ENCODE measurements around the gene MCCD1. TPM values are rescaled to one million over a fixed set of nuclear protein-coding genes. Genes with fewer than 3 reads are reported as not detected.

MCCD1 gene
- polyA plus RNA-seq, 2 of the 4 experiments (the other 2 are of a cell fraction), result not detected

DNA sequence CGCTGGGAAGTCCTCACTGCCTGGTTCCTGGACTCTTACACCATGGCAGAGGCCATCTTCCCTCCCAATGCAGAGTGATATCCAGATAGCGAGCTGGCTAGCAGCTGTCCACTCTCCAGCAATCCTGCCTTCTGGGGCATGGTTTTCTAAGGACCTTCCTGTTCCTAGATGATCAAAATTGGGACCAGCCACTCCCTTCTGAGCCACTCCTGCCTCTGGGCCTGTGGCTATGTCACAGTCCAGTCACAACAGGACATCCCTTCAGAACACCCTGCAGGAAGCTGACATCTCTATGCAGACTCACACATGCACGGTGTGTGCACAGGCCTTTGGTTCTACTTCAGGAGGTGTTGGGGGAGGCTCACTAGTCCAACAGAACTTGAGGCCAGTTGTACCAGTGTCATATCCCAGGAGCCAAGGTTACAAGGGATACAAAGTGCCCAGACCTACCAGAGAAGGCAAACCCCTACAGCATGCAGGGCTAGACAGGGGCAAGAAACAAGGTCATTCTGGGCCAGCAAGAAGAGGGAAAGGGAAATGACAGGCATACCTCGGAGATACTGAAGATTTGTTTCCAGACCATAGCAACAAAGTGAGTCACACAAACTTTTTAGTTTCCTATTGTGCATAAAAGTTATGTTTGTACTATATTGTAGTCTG lies 2.7 kb upstream of the MCCD1 start:
- H3K27ac ChIP-seq, result no peak overlapping the region
- ChIA-PET CTCF (interaction anchor here (1.4 kb wide), 1 partner anchor 33 kb away, joined by 3 read pairs; no protein-coding TSS in a partner anchor), POLR2A (no interaction called here)
- ATAC-seq, result peak; percentile 20 to 21; a peak in 3 of 6 replicates
- no peak overlapping the region for H3K4me3 ChIP-seq
- no peak for TF ChIP-seq MYC (IDR thresholded peaks at IDR 0.05; ENCODE audit: borderline replicate concordance, low read length)
- no peak for TF ChIP-seq GATA3 (IDR thresholded peaks at IDR 0.05; ENCODE audit: borderline replicate concordance)
- no peak for TF ChIP-seq ZFP36 (IDR thresholded peaks at IDR 0.05; ENCODE audit: borderline replicate concordance, partially characterized antibody)
- no peak for TF ChIP-seq ZNF302 (CRISPR knock-in tag; IDR thresholded peaks at IDR 0.05)
- TF ChIP-seq, protein P1, sequence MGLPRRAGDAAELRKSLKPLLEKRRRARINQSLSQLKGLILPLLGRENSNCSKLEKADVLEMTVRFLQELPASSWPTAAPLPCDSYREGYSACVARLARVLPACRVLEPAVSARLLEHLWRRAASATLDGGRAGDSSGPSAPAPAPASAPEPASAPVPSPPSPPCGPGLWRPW (IDR thresholded peaks at IDR 0.05), result no peak
- TF ChIP-seq, protein P2, sequence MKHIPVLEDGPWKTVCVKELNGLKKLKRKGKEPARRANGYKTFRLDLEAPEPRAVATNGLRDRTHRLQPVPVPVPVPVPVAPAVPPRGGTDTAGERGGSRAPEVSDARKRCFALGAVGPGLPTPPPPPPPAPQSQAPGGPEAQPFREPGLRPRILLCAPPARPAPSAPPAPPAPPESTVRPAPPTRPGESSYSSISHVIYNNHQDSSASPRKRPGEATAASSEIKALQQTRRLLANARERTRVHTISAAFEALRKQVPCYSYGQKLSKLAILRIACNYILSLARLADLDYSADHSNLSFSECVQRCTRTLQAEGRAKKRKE (CRISPR knock-in tag; IDR thresholded peaks at IDR 0.05; ENCODE audit: low read depth), result no peak
- TF ChIP-seq PHF8 (IDR thresholded peaks at IDR 0.05; ENCODE audit: borderline replicate concordance, low read depth), result no peak
- TF ChIP-seq KDM1A (IDR thresholded peaks at IDR 0.05; ENCODE audit: low read depth), result no peak
- TF ChIP-seq, protein P3, sequence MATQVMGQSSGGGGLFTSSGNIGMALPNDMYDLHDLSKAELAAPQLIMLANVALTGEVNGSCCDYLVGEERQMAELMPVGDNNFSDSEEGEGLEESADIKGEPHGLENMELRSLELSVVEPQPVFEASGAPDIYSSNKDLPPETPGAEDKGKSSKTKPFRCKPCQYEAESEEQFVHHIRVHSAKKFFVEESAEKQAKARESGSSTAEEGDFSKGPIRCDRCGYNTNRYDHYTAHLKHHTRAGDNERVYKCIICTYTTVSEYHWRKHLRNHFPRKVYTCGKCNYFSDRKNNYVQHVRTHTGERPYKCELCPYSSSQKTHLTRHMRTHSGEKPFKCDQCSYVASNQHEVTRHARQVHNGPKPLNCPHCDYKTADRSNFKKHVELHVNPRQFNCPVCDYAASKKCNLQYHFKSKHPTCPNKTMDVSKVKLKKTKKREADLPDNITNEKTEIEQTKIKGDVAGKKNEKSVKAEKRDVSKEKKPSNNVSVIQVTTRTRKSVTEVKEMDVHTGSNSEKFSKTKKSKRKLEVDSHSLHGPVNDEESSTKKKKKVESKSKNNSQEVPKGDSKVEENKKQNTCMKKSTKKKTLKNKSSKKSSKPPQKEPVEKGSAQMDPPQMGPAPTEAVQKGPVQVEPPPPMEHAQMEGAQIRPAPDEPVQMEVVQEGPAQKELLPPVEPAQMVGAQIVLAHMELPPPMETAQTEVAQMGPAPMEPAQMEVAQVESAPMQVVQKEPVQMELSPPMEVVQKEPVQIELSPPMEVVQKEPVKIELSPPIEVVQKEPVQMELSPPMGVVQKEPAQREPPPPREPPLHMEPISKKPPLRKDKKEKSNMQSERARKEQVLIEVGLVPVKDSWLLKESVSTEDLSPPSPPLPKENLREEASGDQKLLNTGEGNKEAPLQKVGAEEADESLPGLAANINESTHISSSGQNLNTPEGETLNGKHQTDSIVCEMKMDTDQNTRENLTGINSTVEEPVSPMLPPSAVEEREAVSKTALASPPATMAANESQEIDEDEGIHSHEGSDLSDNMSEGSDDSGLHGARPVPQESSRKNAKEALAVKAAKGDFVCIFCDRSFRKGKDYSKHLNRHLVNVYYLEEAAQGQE (IDR thresholded peaks at IDR 0.05), result no peak
- TF ChIP-seq KDM5A (IDR thresholded peaks at IDR 0.05), result no peak
- no peak for TF ChIP-seq RARB (CRISPR knock-in tag; IDR thresholded peaks at IDR 0.05)
- TF ChIP-seq FOSB (CRISPR knock-in tag; IDR thresholded peaks at IDR 0.05), result no peak
- no peak for TF ChIP-seq CBX8 (IDR thresholded peaks at IDR 0.05)
- TF ChIP-seq SMC3 (IDR thresholded peaks at IDR 0.05), result no peak
- TF ChIP-seq, protein P4, sequence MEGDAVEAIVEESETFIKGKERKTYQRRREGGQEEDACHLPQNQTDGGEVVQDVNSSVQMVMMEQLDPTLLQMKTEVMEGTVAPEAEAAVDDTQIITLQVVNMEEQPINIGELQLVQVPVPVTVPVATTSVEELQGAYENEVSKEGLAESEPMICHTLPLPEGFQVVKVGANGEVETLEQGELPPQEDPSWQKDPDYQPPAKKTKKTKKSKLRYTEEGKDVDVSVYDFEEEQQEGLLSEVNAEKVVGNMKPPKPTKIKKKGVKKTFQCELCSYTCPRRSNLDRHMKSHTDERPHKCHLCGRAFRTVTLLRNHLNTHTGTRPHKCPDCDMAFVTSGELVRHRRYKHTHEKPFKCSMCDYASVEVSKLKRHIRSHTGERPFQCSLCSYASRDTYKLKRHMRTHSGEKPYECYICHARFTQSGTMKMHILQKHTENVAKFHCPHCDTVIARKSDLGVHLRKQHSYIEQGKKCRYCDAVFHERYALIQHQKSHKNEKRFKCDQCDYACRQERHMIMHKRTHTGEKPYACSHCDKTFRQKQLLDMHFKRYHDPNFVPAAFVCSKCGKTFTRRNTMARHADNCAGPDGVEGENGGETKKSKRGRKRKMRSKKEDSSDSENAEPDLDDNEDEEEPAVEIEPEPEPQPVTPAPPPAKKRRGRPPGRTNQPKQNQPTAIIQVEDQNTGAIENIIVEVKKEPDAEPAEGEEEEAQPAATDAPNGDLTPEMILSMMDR (IDR thresholded peaks at IDR 0.05), result no peak
- no peak for TF ChIP-seq HOXA7 (CRISPR knock-in tag; IDR thresholded peaks at IDR 0.05)
- no peak for TF ChIP-seq NFE2L2 (conservative IDR thresholded peaks at IDR 0.05; ENCODE audit: low read length)
- H3K9me3 ChIP-seq, result no peaks in the 10 kb centered on the region
- FAIRE-seq, result no peak
- DNase-seq (ENCODE audit: low read depth in 1 of 2, low spot score in 1 of 2), result no peak
- no peak overlapping the region for H3K4me2 ChIP-seq
- whole genome bisulfite sequencing (ENCODE audit: missing lambda C conversion rate), result 60% methylated on average over 4 of the region's 4 CpGs
- H3K4me1 ChIP-seq, result no peaks in the 10 kb centered on the region

DNA sequence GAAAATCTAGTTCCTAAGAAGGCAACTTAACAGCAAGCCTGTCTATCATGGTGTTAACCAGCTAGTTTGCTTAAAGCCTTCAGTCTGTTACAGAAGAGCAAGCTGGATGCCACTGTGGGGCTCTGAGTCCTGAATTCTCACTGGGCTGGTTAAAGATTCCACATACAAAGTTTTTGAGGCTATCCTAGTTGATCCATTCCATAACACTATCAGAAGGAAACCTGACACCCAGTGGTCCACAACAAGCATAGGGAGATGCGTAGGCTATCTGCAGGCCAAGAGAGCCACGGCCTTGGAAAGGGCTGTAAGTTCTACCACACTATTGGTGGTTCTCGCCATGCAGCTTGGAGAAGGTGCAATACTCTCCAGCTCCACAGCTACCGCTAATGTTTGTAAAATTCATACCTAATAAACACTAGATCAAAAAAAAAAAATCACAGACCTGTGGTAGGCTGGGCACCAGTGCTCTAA lies 420 bp upstream of the MCCD1 start:
- ChIA-PET CTCF (interaction anchor here (0.6 to 1.7 kb wide), 4 partner anchors 11 to 35 kb away, joined by 3 to 7 read pairs (median 4); no protein-coding TSS in a partner anchor), POLR2A (interaction anchor here (0.7 kb wide), 1 partner anchor 1730 kb away, joined by 13 read pairs; no protein-coding TSS in a partner anchor)
- H3K4me1 ChIP-seq, result no peaks in the 10 kb centered on the region
- FAIRE-seq, result no peak
- 91% methylated on average over 4 of the region's 4 CpGs for WGBS (ENCODE audit: missing lambda C conversion rate)
- H3K9me3 ChIP-seq, result no peaks in the 10 kb centered on the region
- no peak overlapping the region for H3K4me2 ChIP-seq
- no peak overlapping the region for H3K4me3 ChIP-seq
- ATAC-seq, result peak; percentile 35 to 41
- no peak overlapping the region for H3K27ac ChIP-seq
- no peak for DNase-seq (ENCODE audit: low read depth in 1 of 2, low spot score in 1 of 2)
- TF ChIP-seq, protein P4 (IDR thresholded peaks at IDR 0.05), result no peak
- TF ChIP-seq, protein P3 (IDR thresholded peaks at IDR 0.05), result no peak
- TF ChIP-seq, protein P1 (IDR thresholded peaks at IDR 0.05), result no peak
- TF ChIP-seq POLR2AphosphoS2 (conservative IDR thresholded peaks at IDR 0.05; ENCODE audit: low read length) (no peak), ZSCAN20 (CRISPR knock-in tag; IDR thresholded peaks at IDR 0.05) (no peak), CBX8 (IDR thresholded peaks at IDR 0.05) (no peak), KDM5A (IDR thresholded peaks at IDR 0.05) (no peak)
- TF ChIP-seq, protein P2 (CRISPR knock-in tag; IDR thresholded peaks at IDR 0.05; ENCODE audit: low read depth), result no peak

Data from A549 (cell line).